Renal cortical epithelial cell (primary cell): ENCODE measurements around the gene ABCA12. TPM values are rescaled to one million over a fixed set of nuclear protein-coding genes. Genes with fewer than 3 reads are reported as not detected.

Source experiments
- DNase-seq: peaks from one replicate; pipeline ENCODE4 v3.0.0-alpha.2; 2011; ENCODE audit warnings: low read depth
- total RNA-seq: library from RNA; depleted of rRNA; stranded (reverse); fragments of >200 nt; gene quantifications from 2 replicates; pipeline ENCODE4 v1.2.3, GENCODE V29; 2014

The ABCA12 gene
- total RNA-seq, 1 donor from 2014 or later = 11.4 TPM

DNA sequence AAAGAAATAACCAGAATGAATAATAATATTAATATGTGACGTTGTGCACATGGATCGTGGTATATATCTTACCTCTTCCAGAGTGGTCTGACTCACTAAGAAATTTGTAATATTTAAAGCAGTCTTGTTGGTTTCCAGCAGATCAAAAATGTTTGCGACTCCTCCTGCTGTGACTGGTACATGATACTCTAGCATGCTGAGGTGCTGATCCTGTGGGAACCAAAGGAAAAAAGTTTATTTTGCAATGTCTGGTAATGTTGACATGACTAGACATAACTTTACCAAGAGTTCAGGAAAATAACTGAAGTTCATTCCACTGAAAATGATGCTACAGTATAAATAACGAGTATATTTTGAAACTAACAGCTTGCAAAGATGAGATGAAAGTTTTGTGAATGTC is 204.4 kb downstream of the ABCA12 start:
- no peak for DNase-seq

DNA sequence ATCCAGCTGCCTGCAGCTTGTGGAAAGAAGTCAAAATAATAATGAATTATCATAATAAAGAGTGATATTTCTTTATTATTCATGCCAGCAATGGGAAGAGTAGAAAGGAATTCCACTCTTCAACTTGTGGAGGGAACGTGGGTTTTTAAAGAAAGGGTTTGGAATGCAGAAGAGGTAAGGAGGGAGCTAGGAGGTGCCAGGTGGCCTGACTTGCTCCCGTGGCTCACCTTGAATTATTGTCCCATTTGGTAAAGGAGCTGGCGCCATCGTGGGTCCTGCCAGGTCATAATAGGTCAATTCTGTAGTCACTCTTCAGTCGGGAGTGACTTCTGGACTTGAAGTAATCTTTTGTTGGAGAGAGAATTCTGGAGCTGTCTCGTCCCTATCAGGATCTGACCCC is 233.8 kb downstream of the ABCA12 start:
- no peak for DNase-seq

DNA sequence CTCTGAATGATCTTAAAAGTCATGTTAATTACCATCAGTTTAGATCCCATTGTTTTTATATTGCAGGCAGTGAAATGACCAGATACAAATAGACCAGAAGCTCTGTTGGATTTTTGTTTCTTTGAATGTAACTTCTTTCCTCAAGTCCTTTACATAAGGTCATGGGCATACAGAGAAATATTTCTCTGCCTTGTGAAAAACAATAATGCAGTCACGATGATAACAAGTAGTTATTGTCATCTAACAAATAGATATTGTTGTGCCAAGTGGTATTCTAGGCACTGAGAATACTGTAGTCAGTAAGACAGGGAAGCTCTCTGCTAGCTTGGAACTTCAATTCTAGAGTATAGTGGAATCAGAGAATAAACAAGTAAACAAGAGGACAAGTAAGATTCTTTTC is 234.2 kb downstream of the ABCA12 start:
- no peak for DNase-seq

GRCh38 chr2:214902286-214902685 is 236.1 kb downstream of the ABCA12 start:
- DNase-seq = no peak

- DNase-seq = peak; percentile 12
These were observed 238.7 kb downstream of the ABCA12 start for GRCh38 chr2:214899751-214900150.

GRCh38 chr2:214896274-214896673 is 242.2 kb downstream of the ABCA12 start:
- DNase-seq = no peak

- DNase-seq = no peak
These were observed 243.0 kb downstream of the ABCA12 start for GRCh38 chr2:214895469-214895868.

- no peak for DNase-seq
These were observed 249.1 kb downstream of the ABCA12 start for GRCh38 chr2:214889301-214889700.

DNA sequence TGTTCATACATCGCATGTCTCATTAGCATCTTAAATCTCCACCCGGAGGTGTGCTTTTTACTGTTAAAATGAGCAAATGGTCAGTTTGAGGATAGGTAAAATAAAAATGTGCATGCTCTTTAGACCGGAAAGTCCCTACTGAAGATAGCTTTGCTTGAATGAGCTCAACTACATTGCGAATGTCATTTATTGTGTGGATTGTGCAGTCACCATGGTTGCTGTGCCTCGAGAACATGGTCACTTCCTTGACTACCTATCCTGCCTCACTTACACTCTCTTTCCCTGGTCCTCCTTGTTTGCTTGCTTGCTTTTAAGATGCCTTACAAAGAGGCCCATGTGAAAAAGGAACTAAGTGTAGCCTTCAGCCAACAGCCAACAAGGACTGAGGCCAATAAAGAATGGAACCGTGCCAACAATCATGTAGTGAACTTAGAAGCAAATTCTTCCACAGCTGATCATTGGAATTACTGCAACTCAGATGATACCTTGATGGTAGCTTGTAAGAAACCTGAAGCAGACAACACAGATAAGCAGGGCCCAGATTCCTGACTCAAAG is 256.7 kb downstream of the ABCA12 start:
- DNase-seq = peak; percentile 50

Other genes starting within 250 kb of the ABCA12 start
- gene ATIC, start 173.4 kb upstream of the ABCA12 start, total RNA-seq = 32.0 and 90.1 TPM in 2 replicates